Measurements from ENCODE around the gene USP1. TPM values are rescaled to one million over a fixed set of nuclear protein-coding genes. Genes with fewer than 3 reads are reported as not detected.

USP1 gene
- total RNA-seq, 2 donors from 2014 or later, result 19.8 to 27.9 TPM

DNA sequence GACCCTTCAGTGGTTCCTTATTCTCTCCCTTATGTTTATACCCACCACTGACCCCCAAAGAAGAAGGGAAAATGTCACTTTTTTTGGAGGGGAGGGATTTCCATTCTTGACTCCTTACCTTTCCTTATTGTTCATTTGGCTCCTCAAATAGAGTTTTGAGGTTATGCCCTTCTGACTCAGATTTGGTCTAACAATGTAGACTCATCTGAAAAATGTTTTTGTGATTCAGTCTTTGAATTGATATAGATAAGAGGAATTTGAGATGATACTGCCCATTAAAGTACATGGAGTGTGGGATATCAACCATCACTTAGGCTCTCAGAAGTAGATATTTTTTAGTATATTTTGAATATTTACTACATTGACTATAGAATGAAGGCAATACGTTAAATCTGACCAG lies 16.1 kb downstream of the USP1 start:
- Histone ChIP-seq H3K9me3 (no peaks in the 10 kb centered on the region), H3K36me3 (peaks cover 33% of the 10 kb centered on the region), H3K4me1 (ENCODE audit: control insufficient read depth in 1 of 2, low read depth in 2 of 2) (no peaks in the 10 kb centered on the region), H3K4me3 (no peak overlapping the region), H3K27me3 (replicated peaks; ENCODE audit: insufficient read depth) (no peaks in the 10 kb centered on the region), H3K27ac (no peak overlapping the region)
- DNase-seq (ENCODE audit: low spot score), result no peak
- ATAC-seq (ENCODE audit: insufficient number of reproducible peaks, low FRiP score, low read depth), result no peak
- TF ChIP-seq, protein P1, sequence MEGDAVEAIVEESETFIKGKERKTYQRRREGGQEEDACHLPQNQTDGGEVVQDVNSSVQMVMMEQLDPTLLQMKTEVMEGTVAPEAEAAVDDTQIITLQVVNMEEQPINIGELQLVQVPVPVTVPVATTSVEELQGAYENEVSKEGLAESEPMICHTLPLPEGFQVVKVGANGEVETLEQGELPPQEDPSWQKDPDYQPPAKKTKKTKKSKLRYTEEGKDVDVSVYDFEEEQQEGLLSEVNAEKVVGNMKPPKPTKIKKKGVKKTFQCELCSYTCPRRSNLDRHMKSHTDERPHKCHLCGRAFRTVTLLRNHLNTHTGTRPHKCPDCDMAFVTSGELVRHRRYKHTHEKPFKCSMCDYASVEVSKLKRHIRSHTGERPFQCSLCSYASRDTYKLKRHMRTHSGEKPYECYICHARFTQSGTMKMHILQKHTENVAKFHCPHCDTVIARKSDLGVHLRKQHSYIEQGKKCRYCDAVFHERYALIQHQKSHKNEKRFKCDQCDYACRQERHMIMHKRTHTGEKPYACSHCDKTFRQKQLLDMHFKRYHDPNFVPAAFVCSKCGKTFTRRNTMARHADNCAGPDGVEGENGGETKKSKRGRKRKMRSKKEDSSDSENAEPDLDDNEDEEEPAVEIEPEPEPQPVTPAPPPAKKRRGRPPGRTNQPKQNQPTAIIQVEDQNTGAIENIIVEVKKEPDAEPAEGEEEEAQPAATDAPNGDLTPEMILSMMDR (IDR thresholded peaks at IDR 0.05), result no peak

DNA sequence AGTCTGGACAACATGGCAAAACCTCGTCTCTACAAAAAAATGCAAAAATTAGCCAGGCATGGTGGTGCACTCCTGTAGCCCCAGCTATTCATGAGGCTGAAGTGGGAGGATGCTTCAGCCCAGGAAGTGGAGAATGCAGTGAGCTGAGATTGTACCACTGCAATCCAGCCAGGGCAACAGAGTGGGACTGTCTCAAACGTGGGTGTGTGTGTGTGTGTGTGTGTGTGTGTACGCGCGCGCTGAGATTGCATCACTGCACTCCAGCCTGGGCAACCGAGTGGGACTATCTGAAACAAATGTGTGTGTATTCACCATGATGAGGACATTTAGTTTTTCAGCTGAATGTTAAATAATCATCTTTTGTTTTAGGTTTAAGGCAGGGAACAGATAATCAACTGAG lies 21.1 kb downstream of the USP1 start:
- peaks cover 4% of the 10 kb centered on the region for H3K36me3 ChIP-seq
- ATAC-seq (ENCODE audit: insufficient number of reproducible peaks, low FRiP score, low read depth) (no peak), DNase-seq (ENCODE audit: low spot score) (no peak)
- TF ChIP-seq, protein P1 (IDR thresholded peaks at IDR 0.05), result no peak
- H3K9me3 ChIP-seq, result no peaks in the 10 kb centered on the region
- no peak overlapping the region for H3K27ac ChIP-seq
- H3K27me3 ChIP-seq (replicated peaks; ENCODE audit: insufficient read depth), result no peaks in the 10 kb centered on the region
- H3K4me3 ChIP-seq, result no peak overlapping the region
- no peaks in the 10 kb centered on the region for H3K4me1 ChIP-seq (ENCODE audit: control insufficient read depth in 1 of 2, low read depth in 2 of 2)

DNA sequence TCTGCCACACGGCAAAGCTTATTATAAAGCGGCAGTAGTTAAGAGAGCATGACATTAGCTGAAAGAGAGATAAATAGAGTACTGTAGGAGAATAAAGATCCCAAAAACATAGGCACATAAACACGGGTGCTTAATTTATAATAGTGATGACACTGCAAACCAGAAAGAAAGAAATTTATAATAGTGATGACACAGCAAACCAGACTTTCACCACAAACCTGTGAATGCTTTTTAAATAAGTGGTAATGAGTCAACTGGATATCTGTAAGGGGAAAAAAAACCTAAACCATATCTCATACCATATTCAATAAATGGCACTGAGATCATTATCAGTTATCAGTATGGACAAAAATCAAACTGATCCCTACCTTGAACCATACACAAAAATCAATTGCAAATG lies 25.5 kb downstream of the USP1 start:
- Histone ChIP-seq H3K4me1 (ENCODE audit: control insufficient read depth in 1 of 2, low read depth in 2 of 2) (no peaks in the 10 kb centered on the region), H3K27ac (no peak overlapping the region), H3K27me3 (replicated peaks; ENCODE audit: insufficient read depth) (no peaks in the 10 kb centered on the region), H3K4me3 (no peak overlapping the region), H3K9me3 (no peaks in the 10 kb centered on the region), H3K36me3 (peaks cover 7% of the 10 kb centered on the region)
- no peak for ATAC-seq (ENCODE audit: insufficient number of reproducible peaks, low FRiP score, low read depth)
- TF ChIP-seq, protein P1 (IDR thresholded peaks at IDR 0.05), result no peak
- DNase-seq (ENCODE audit: low spot score), result no peak

DNA sequence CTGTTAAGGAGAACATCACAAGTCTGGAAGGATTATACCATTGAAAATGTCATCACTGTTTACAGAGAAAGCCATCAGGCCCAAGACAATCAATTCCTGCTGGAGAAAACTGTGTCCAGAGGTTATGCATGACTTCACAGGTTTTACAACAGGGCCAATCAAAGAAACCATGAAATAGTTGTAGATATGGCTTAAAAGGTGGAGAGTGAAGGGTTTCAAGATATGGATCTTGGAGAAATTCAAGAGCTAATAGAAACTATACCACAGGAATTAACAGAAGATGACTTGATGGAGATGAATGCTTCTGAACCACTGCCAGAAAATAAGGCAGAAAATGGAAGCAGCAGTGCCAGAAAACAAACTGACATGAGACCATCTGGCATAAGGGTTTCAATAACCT lies 30.2 kb downstream of the USP1 start:
- no peak for ATAC-seq (ENCODE audit: insufficient number of reproducible peaks, low FRiP score, low read depth)
- H3K36me3 ChIP-seq, result peaks cover 35% of the 10 kb centered on the region
- H3K9me3 ChIP-seq, result no peaks in the 10 kb centered on the region
- H3K27ac ChIP-seq, result no peak overlapping the region
- no peak for DNase-seq (ENCODE audit: low spot score)
- H3K27me3 ChIP-seq (replicated peaks; ENCODE audit: insufficient read depth), result no peaks in the 10 kb centered on the region
- no peaks in the 10 kb centered on the region for H3K4me1 ChIP-seq (ENCODE audit: control insufficient read depth in 1 of 2, low read depth in 2 of 2)
- TF ChIP-seq, protein P1 (IDR thresholded peaks at IDR 0.05), result no peak
- no peak overlapping the region for H3K4me3 ChIP-seq

DNA sequence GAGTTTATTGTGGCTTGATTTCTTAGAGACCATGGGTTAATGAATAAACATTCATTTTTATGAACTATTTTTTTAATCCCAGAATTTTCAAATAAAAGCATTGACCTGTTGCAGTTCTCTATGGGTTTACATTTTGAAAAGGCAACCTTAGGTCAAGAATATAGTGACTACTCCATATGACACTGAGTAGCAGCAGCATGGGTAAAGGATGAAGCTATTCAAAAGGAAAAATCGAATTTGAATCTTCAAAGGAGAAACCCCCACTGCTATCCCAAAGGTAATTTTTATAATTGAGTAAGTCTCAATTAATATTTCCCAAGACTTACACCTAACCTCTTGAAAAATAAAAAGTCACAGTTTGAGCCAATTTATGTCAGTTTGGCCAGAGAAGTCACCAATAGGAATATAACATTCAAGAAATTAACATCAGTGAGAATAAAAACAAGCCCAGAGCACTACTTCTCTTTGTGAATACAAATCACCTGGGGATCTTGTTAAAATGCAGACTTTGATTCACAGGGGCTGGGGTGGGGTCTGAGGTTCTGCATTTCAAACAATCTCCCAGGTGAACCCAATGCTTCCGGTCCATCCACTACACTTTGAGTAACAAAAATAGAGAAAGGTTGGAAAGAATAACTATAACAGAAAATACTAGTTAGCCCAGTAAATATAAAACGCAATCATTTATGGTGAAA lies 39.8 kb downstream of the USP1 start:
- no peak overlapping the region for H3K4me3 ChIP-seq
- DNase-seq (ENCODE audit: low spot score) (no peak), ATAC-seq (ENCODE audit: insufficient number of reproducible peaks, low FRiP score, low read depth) (no peak)
- TF ChIP-seq, protein P1 (IDR thresholded peaks at IDR 0.05), result no peak
- H3K9me3 ChIP-seq, result no peaks in the 10 kb centered on the region
- no peak overlapping the region for H3K27ac ChIP-seq
- H3K36me3 ChIP-seq, result peaks cover 18% of the 10 kb centered on the region
- H3K4me1 ChIP-seq (ENCODE audit: control insufficient read depth in 1 of 2, low read depth in 2 of 2), result no peaks in the 10 kb centered on the region
- H3K27me3 ChIP-seq (replicated peaks; ENCODE audit: insufficient read depth), result no peaks in the 10 kb centered on the region
